ENCODE measurements around the gene LNX1.

The LNX1 gene

DNA sequence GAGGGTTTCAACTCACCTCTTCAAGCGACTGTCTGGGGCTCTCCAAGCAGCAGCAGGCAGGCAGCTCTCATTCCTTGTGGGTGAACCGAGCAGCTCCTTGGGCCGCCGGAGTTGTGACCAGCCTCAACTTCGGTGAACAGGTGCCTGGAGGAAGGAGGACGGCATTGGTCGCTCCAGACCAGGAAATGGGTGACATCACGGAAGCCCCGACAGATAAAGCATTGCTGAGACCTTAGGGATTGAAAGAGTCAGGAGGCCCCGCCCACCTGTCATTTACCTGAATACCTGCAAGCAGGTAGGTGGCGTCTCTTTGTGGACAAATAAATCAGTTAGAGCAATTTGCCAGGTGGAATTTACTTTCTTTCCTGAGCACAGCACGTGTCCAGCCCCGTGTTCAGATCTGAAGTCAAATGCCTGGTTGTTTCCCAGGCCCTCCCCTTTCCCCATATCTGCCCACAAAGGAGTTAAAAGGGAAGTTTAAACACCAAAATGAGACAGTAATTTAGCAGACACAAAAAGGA lies at the start of gene LNX1:
LNX1 (minus strand) TSS at position 115 of the 521 bp plus-strand sequence. CDS start 17,484 bp downstream, outside the sequence.
- Mint-ChIP-seq H3K27ac (no peak within 1 kb of the TSS), H3K4me1 (ENCODE audit: low read depth) (peaks cover 7% of the 10 kb centered on the region), H3K9me3 (no peaks in the 10 kb centered on the region), H3K36me3 (ENCODE audit: low read depth) (no peaks in the 10 kb centered on the region), H3K27me3 (peaks cover 46% of the 10 kb centered on the region), H3K4me3 (no peak within 1 kb of the TSS)
- DNase-seq = no peak

DNA sequence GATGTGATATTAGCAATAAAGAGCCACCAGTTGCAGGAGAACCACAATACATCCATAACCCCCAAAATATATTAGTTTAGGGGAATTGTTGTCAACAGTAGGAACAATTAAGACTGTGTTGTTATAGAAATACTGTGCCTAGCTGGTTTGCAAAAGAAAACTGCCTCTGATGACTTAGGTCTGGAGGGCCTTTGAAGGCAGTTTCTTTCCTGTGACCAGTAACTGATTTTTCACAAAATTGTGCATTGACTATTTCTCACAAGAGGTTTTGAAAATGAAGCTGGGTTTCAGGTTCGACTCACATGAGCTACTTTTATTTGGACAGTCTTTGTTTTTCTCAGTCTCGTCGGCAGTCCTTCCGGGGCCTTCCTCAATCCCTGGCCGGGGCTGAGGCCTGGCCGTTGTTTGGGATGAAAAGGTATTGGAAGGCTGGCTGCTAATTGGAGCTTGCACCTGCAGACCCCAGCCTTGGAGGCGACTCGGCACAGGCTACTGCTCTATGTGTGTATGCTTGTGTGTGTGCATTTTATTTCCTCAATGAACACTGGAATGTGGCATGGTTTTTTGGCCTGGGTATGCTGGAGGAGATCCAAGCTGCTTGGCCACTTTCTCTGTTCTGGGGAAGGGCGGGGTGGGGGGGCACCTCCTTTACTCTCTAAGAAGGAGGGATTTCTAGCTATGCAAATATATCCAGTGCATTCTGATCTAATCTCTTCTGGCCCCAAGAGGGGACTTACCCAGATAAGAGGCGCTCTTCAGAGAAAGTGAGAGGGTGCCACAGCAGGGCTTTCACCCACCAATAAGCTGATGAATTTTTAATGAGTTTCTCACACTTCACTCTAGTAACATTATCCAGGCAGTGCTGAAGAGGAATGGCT lies 49.5 kb upstream of the LNX1 start:
- Mint-ChIP-seq H3K4me3 (no peak overlapping the region), H3K27me3 (peaks cover 14% of the 10 kb centered on the region), H3K36me3 (ENCODE audit: low read depth) (no peaks in the 10 kb centered on the region), H3K4me1 (ENCODE audit: low read depth) (no peaks in the 10 kb centered on the region), H3K27ac (no peak overlapping the region), H3K9me3 (no peaks in the 10 kb centered on the region)
- no peak for DNase-seq

DNA sequence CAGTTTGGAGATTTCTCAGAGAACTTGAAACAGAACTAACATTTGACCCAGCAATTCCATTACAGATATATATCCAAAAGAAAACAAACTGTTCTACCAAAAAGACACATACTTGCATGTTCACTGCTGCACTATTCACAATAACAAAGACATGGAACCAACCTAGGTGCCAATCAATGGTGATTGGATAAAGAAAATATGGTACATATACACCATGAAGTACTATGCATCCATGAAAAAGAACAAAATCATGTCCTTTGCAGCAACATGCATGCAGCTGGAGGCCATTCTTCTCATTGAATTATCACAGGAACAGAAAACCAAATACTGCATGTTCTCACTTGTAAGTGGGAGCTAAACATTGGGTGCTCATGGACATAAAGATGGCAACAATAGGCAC lies 47.6 kb upstream of the LNX1 start:
- Mint-ChIP-seq H3K36me3 (ENCODE audit: low read depth) (no peaks in the 10 kb centered on the region), H3K4me3 (no peak overlapping the region), H3K9me3 (no peaks in the 10 kb centered on the region), H3K27ac (no peak overlapping the region), H3K27me3 (peaks cover 20% of the 10 kb centered on the region), H3K4me1 (ENCODE audit: low read depth) (no peaks in the 10 kb centered on the region)
- no peak for DNase-seq

DNA sequence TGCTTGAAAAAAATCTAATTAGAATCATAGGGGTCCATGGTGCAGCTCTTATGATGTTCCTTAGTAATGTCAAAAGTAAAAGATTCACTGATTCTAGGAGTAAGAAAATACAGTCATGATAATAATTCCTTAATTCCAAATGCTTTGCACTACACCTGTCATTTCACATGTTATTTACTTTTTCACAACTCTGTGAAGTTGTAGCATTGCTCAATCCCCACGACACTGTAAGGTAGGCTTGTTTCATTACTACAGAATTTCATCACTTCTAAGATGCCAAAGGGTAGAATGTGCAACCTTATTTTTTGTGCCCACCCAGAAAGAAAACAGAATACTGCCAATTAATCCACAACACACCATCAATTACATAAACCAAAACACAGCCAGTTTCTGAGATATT lies 46.1 kb upstream of the LNX1 start:
- Mint-ChIP-seq H3K4me3 (no peak overlapping the region), H3K27me3 (peaks cover 31% of the 10 kb centered on the region), H3K9me3 (no peaks in the 10 kb centered on the region), H3K4me1 (ENCODE audit: low read depth) (no peaks in the 10 kb centered on the region), H3K36me3 (ENCODE audit: low read depth) (no peaks in the 10 kb centered on the region), H3K27ac (no peak overlapping the region)
- DNase-seq = no peak

DNA sequence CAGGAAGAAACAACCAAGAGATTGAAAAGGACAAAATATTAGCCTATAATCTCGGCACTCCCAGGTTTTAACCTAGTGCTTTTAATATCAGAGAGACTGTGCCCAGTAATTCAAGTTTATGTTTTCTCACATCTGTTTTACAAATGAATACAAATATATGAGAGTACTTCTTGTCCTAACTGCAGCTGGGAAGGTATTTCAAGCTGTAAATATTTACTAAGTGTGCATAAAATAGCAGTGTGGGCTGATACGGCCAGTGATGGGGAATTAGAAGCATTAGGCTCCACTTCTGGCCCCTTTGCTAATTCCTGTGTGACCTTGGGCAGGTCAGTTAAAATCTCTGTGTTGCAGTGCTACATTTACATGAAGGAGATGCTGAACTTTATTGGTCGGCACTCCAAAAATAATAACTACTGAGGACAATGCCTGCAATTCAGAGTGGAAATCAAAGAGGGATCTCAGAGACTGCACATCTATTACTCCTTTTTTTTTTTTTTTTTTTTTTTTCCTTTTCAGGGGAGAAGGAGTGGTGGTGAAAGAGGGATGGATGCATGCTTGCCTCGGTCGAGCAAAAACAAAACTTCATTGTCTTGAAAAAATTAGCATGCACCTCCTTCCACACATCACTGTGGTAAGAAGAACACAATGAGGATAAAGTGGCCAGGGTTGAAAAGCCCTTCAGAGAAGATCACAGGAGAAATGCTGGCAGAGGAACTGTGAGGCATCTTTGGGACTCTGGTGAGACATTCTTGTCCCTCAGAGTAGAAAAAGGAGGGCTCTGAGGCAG lies 44.6 kb upstream of the LNX1 start:
- Mint-ChIP-seq H3K27ac (no peak overlapping the region), H3K27me3 (peaks cover 33% of the 10 kb centered on the region), H3K36me3 (ENCODE audit: low read depth) (no peaks in the 10 kb centered on the region), H3K4me3 (no peak overlapping the region), H3K4me1 (ENCODE audit: low read depth) (no peaks in the 10 kb centered on the region), H3K9me3 (no peaks in the 10 kb centered on the region)
- DNase-seq = no peak

DNA sequence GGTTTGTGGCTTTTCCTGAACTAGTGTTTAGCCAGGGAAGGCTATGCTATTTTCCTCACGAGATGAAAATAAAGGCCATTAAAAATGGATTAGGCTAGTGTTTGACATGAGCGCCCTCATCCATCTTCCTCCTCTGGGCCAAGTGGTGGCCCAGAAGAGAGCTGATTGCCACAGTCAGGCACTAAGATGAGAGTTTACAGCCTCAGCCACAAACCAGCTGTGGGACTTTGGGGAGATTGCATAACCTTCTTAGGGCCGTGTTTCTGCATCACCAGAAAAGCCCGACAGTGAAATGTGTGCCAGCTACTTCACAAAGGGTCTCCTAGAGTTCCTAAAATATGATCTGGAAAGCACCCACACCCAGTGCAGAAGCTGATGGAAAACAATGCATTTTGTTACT lies 42.3 kb upstream of the LNX1 start:
- Mint-ChIP-seq H3K4me1 (ENCODE audit: low read depth) (no peaks in the 10 kb centered on the region), H3K9me3 (no peaks in the 10 kb centered on the region), H3K4me3 (no peak overlapping the region), H3K27me3 (peaks cover 32% of the 10 kb centered on the region), H3K36me3 (ENCODE audit: low read depth) (no peaks in the 10 kb centered on the region), H3K27ac (no peak overlapping the region)
- DNase-seq = no peak

DNA sequence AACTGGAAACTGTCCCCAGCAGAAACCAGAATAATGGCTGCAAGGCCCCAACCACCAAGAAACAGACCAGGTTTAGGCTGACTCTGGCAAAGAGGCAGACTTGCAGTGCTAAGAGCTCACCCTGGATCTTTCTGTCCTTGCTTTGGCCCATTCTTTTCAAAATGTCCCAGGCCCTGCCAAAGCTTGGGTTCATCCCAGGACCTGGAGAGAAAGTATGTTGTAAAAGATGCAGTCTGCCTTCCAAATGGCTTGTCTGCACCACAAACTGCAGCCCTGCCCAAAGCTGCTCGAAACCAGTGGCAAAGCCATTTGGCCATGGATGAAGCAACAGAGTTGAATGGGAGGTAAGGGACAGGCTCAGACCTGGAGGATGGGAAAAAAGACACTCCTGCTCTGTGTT lies 38.0 kb upstream of the LNX1 start:
- H3K4me1 Mint-ChIP-seq (ENCODE audit: low read depth) = no peaks in the 10 kb centered on the region
- DNase-seq = no peak
- no peak overlapping the region for H3K4me3 Mint-ChIP-seq
- H3K36me3 Mint-ChIP-seq (ENCODE audit: low read depth) = no peaks in the 10 kb centered on the region
- H3K27me3 Mint-ChIP-seq = peaks cover 18% of the 10 kb centered on the region
- H3K9me3 Mint-ChIP-seq = peaks cover 2% of the 10 kb centered on the region
- H3K27ac Mint-ChIP-seq = no peak overlapping the region

DNA sequence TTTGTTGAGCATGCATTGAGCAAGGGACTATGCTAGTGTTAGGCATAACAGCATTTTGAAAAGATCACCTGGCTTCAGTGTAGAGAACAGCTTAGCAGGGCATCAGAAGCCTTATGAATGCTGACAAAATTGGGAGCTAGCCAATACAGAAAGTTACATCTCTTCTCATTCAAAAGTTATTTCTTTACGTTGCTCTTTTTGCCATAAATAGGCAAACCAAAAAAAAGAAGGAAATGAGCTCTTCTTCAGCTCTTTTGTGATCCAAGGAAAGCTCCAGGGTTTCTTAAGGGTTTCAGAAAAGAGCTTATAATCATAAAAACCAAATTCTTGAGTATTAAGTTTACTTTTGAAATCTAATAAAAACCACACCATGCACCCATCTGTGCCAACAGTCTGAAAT lies 35.2 kb upstream of the LNX1 start:
- Mint-ChIP-seq H3K4me3 (no peak overlapping the region), H3K36me3 (ENCODE audit: low read depth) (no peaks in the 10 kb centered on the region), H3K27ac (no peak overlapping the region), H3K9me3 (peaks cover 7% of the 10 kb centered on the region), H3K4me1 (ENCODE audit: low read depth) (no peaks in the 10 kb centered on the region), H3K27me3 (peaks cover 13% of the 10 kb centered on the region)
- no peak for DNase-seq

DNA sequence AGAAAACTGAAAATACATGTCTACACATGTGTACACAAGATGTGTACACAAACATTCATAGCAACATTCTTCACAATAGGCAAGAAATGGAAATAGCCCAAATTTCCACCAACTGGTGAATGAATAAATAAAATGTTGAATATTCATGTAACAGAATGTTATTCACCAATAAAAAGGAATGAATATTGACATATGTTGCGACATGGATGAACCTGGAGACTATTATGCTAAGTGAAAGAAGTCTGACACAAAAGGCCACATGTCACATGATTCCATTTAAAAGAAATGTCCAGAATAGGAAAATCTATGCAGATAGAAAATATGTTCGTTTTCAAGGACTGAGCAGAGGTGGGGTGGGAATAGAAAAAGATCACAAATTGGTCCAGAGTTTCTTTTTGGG lies 34.6 kb upstream of the LNX1 start:
- no peak overlapping the region for H3K27ac Mint-ChIP-seq
- H3K36me3 Mint-ChIP-seq (ENCODE audit: low read depth) = no peaks in the 10 kb centered on the region
- H3K9me3 Mint-ChIP-seq = peaks cover 7% of the 10 kb centered on the region
- DNase-seq = no peak
- H3K4me3 Mint-ChIP-seq = no peak overlapping the region
- peaks cover 11% of the 10 kb centered on the region for H3K27me3 Mint-ChIP-seq
- no peaks in the 10 kb centered on the region for H3K4me1 Mint-ChIP-seq (ENCODE audit: low read depth)

DNA sequence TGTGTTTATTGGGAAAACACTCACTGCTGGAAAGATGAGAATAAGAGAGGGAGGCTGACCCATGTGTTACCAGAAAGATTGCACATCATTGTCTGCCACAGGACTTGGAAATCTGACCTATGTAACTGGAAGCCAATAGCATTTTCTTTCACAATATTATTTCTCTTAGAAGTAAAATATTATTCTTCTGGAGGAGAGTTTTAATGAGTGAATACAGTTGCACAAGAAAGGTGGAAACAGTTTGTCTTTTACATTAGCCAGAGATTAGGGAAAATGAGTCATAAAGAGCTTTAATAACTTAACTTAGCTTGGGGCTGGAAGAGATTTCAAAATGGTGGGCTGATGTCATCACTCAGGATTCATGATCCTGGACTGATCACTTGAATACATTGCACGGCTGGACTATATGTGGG lies 31.5 kb upstream of the LNX1 start:
- no peaks in the 10 kb centered on the region for H3K36me3 Mint-ChIP-seq (ENCODE audit: low read depth)
- no peak for DNase-seq
- peaks cover 14% of the 10 kb centered on the region for H3K27me3 Mint-ChIP-seq
- H3K4me1 Mint-ChIP-seq (ENCODE audit: low read depth) = no peaks in the 10 kb centered on the region
- H3K4me3 Mint-ChIP-seq = no peak overlapping the region
- H3K9me3 Mint-ChIP-seq = peaks cover 7% of the 10 kb centered on the region
- H3K27ac Mint-ChIP-seq = no peak overlapping the region

DNA sequence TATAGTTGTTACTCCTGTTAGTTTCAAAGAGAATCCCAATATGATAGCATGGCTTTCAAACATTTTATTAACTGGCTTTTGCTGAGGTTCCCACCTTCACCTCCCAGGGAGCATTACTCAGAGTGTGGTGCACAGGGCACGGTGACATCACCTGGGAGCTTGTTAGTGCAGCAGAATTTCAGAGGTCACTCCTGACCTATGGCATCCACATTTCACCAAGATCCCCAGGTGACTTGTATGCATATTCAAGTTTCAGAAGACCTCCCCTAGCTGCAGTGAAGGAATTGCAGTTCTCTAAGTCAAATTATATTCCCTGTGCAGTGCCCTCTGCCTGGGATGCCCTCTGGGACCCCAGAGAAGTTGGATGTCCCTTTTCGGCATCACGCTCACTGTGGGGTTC lies 29.7 kb upstream of the LNX1 start:
- H3K9me3 Mint-ChIP-seq = peaks cover 7% of the 10 kb centered on the region
- H3K27me3 Mint-ChIP-seq = peaks cover 16% of the 10 kb centered on the region
- no peaks in the 10 kb centered on the region for H3K4me1 Mint-ChIP-seq (ENCODE audit: low read depth)
- H3K4me3 Mint-ChIP-seq = no peak overlapping the region
- no peaks in the 10 kb centered on the region for H3K36me3 Mint-ChIP-seq (ENCODE audit: low read depth)
- DNase-seq = no peak
- no peak overlapping the region for H3K27ac Mint-ChIP-seq

DNA sequence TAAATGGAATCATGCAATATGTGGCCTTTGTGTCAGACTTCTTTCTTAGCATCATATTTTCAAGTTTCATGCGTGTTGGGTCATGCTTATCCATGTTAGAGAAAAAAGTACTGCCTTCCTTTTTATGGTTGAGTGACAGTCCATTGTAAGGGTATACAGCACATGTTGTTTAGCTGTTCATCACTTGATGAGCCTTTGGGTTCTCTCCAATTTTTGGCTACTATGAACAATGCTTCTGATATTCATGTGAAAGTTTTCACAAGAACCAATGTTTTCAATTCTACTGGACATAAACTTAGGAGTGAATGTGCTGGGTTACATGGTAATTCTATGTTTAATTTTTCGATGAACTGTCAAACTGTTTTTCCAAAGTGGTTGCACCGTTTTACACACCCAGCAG lies 28.1 kb upstream of the LNX1 start:
- H3K36me3 Mint-ChIP-seq (ENCODE audit: low read depth) = no peaks in the 10 kb centered on the region
- no peak overlapping the region for H3K27ac Mint-ChIP-seq
- no peak for DNase-seq
- peaks cover 15% of the 10 kb centered on the region for H3K27me3 Mint-ChIP-seq
- peaks cover 6% of the 10 kb centered on the region for H3K9me3 Mint-ChIP-seq
- H3K4me1 Mint-ChIP-seq (ENCODE audit: low read depth) = no peaks in the 10 kb centered on the region
- H3K4me3 Mint-ChIP-seq = no peak overlapping the region

DNA sequence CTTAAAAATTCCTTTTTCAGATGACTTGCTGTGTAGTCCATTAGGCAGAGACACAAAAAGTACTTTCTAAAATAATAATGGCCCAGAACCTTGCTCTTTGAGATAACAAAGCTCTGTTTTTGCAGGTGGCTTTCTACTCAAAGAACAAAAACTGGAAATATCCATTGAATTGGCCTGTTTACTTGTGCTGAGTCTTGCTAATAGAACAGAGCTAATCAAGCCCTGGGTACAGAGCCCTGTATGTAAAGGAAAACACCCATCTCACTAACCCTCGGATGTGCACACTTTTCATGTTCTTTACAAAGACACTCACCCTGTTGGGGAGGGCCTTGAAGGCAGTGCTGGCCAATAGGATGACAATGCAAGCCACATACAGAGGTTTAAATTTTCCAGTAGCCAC lies 27.0 kb upstream of the LNX1 start:
- peaks cover 5% of the 10 kb centered on the region for H3K9me3 Mint-ChIP-seq
- H3K27me3 Mint-ChIP-seq = peaks cover 9% of the 10 kb centered on the region
- no peaks in the 10 kb centered on the region for H3K4me1 Mint-ChIP-seq (ENCODE audit: low read depth)
- no peaks in the 10 kb centered on the region for H3K36me3 Mint-ChIP-seq (ENCODE audit: low read depth)
- no peak for DNase-seq
- no peak overlapping the region for H3K27ac Mint-ChIP-seq
- H3K4me3 Mint-ChIP-seq = no peak overlapping the region

DNA sequence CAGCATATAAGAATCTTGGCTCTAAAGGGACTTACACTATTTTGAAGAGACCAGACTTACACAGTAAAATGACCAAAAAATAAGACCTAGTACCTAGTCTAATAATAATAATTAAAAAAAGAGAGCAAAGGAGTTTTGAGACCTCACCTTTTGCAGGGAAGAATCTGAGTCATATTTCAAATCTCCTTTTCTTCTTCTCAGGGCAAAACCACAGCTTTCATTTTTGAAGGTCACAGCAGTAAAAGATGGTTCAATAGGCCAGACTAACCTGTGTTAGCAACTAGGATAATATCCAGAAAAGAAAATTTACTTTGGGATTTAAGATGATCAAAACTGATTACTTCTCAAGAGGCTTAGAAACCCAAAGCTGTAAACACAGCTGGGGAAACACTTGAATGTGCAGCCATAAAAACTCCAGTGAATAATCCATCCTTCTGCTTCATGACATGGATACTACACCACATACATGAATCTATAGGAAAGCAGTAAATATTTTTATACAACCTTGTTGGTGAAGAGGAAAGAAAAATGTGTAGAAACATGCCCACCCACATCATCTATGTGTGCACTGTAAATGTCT lies 25.9 kb upstream of the LNX1 start:
- Mint-ChIP-seq H3K36me3 (ENCODE audit: low read depth) (no peaks in the 10 kb centered on the region), H3K4me3 (no peak overlapping the region), H3K27me3 (peaks cover 8% of the 10 kb centered on the region), H3K4me1 (ENCODE audit: low read depth) (no peaks in the 10 kb centered on the region), H3K9me3 (peaks cover 11% of the 10 kb centered on the region), H3K27ac (no peak overlapping the region)
- DNase-seq = no peak

DNA sequence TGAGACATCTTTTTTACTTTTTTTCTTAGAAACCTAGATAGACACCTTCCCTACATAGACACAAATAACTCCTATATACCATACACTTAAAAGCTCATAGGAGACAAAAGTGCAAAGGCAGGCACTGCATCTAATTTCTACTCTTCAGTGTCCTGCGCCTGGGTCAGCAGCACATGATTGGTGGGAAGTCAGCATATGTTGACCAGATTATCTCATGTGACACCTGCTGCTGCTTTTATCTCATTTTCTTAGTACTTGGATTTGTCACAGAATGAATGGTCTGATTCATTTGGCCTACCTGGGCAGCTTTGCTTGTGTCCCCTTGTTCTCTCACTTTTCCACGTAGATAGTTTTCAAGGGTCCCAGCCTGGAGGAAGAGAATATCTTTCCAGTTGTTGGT lies 24.9 kb upstream of the LNX1 start:
- Mint-ChIP-seq H3K36me3 (ENCODE audit: low read depth) (no peaks in the 10 kb centered on the region), H3K9me3 (peaks cover 11% of the 10 kb centered on the region), H3K4me3 (no peak overlapping the region), H3K4me1 (ENCODE audit: low read depth) (no peaks in the 10 kb centered on the region), H3K27ac (no peak overlapping the region), H3K27me3 (peaks cover 7% of the 10 kb centered on the region)
- DNase-seq = no peak

All from activated T-cell treated with anti-CD3 and anti-CD28 coated beads, Interleukin-2, amount 50 U/mL, for 24 hours (primary cell).